Smooth muscle cell of the coronary artery (primary cell): Measurements from ENCODE around the gene HNRNPCL4. TPM values are rescaled to one million over a fixed set of nuclear protein-coding genes. Genes with fewer than 3 reads are reported as not detected.

Source experiments
- total RNA-seq: library from RNA; depleted of rRNA; stranded (reverse); fragments of >200 nt; gene quantifications from 2 replicates; pipeline ENCODE4 v1.2.3, GENCODE V29; 2014; ENCODE audit warnings: low replicate concordance

The HNRNPCL4 gene
- total RNA-seq, result not detected in 2 replicates

GRCh38 chr1:13165531-13165930, at the start of gene HNRNPCL4:
HNRNPCL4 (minus strand) TSS chr1:13165631; CDS start chr1:13165467, 164 bp downstream.

DNA sequence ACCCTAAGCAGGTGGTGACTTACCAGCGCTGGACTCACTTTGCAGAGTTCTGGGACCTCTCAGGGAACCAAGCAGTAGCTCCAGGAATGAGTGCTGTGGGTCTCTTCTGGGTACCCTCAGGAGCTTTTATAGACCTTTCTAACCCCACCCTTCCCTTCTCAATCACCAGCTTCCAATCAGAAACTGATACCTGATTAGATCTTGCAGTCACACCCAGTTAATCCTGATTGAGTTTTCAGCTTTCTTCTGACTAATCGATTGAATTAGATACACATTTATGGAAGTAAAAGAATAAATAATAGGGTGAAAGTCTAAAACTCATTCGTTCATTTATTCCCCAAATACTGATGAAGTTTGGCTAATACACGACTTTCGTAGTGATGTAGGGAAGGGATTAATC, 35.9 kb upstream of the HNRNPCL4 start, which contains the start of gene PRAMEF13:
PRAMEF13 (minus strand) TSS at position 101 of the 400 bp plus-strand sequence. CDS start 1,820 bp downstream, outside the sequence.

GRCh38 chr1:13171548-13171947, 6.1 kb upstream of the HNRNPCL4 start, which contains the start of gene PRAMEF9:
PRAMEF9 (plus strand) TSS chr1:13171848; CDS start chr1:13175281, 3,433 bp downstream.

DNA sequence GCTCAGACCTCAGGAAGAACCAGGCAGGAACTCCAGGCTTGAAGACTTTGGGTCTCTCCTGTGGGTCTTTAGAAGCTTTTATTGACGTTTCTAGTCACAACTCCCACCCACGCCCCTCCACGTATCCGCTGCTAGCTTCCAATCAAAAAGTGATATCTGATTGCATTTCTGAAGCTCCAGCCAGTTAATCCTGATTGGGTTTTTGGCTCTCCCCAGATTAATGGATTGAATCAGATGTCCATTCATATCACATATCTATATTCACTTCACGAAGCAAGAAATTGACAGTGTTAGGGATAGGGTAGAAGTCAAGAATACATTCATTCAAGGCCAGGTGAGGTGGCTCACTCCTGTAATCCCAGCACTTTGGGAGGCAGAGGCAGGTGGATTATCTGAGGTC, 9.5 kb downstream of the HNRNPCL4 start, which contains the start of gene PRAMEF26:
PRAMEF26 (minus strand) TSS at position 101 of the 400 bp plus-strand sequence. CDS start 2,914 bp downstream, outside the sequence.

DNA sequence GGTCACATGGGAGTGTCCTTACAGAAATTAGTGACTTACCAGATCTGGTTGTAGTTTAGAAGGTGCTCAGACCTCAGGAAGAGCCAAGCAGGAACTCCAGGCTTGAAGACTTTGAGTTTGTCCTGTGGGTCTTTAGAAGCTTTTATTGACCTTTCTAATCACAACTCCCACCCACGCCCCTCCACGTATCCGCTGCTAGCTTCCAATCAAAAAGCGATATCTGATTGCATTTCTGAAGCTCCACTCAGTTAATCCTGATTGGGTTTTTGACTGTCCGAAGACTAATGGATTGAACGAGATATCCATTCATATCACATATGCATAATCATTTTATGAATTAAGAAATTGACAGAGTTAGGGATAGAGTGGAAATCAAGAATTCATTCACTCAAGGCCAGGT, 48.7 kb downstream of the HNRNPCL4 start, which contains the start of gene HNRNPCL2:
HNRNPCL2 (minus strand) TSS at position 101 of the 400 bp plus-strand sequence. CDS start 454 bp downstream, outside the sequence.

Other genes starting within 250 kb of the HNRNPCL4 start
- gene PRAMEF7, start 249.0 kb downstream of the HNRNPCL4 start, total RNA-seq, result not detected in 2 replicates
- not detected in 2 replicates for gene PRAMEF6, start 218.1 kb downstream of the HNRNPCL4 start, total RNA-seq
- not detected in 2 replicates for gene PRAMEF27, start 109.1 kb downstream of the HNRNPCL4 start, total RNA-seq
- not detected in 2 replicates for gene HNRNPCL3, start 104.9 kb downstream of the HNRNPCL4 start, total RNA-seq
- not detected in 2 replicates for gene PRAMEF25, start 94.9 kb downstream of the HNRNPCL4 start, total RNA-seq
- gene HNRNPCL2, start 48.8 kb downstream of the HNRNPCL4 start, total RNA-seq, result not detected in 2 replicates
- not detected in 2 replicates for gene PRAMEF26, start 9.6 kb downstream of the HNRNPCL4 start, total RNA-seq
- not detected in 2 replicates for gene PRAMEF9, start 6.2 kb upstream of the HNRNPCL4 start, total RNA-seq
- not detected in 2 replicates for gene PRAMEF13, start 35.8 kb upstream of the HNRNPCL4 start, total RNA-seq
- not detected in 2 replicates for gene PRAMEF18, start 60.5 kb upstream of the HNRNPCL4 start, total RNA-seq
- gene PRAMEF5, start 88.6 kb upstream of the HNRNPCL4 start, total RNA-seq, result not detected in 2 replicates
- not detected in 2 replicates for gene PRAMEF8, start 119.5 kb upstream of the HNRNPCL4 start, total RNA-seq
- not detected in 2 replicates for gene PRAMEF33, start 137.9 kb upstream of the HNRNPCL4 start, total RNA-seq
- gene PRAMEF15, start 149.9 kb upstream of the HNRNPCL4 start, total RNA-seq, result not detected in 2 replicates
- gene PRAMEF14, start 181.5 kb upstream of the HNRNPCL4 start, total RNA-seq, result not detected in 2 replicates
- gene PRAMEF19, start 206.3 kb upstream of the HNRNPCL4 start, total RNA-seq, result not detected in 2 replicates
- gene PRAMEF17, start 224.0 kb upstream of the HNRNPCL4 start, total RNA-seq, result not detected in 2 replicates
- not detected in 2 replicates for gene PRAMEF20, start 244.8 kb upstream of the HNRNPCL4 start, total RNA-seq